SHP77 treated with DMSO at 0.1 percent for 48 hours (cell line): ENCODE results near the gene HSF2.
A peak's percentile ranks its signal among the peaks of the same experiment; 100 is the strongest.
"Not testable (repeated sequence)": the region's sequence is repeated elsewhere in the genome, so short reads cannot be mapped to it uniquely, and the experiment has no call there.

ENCODE experiments used
- DNase-seq: peaks from one replicate; lab custom pipeline; 2025; lab: John Stamatoyannopoulos, UW

The HSF2 gene

GRCh38 chr6:122454673-122455072 lies 55.2 kb downstream of the HSF2 start:
- DNase-seq = no peak

DNA sequence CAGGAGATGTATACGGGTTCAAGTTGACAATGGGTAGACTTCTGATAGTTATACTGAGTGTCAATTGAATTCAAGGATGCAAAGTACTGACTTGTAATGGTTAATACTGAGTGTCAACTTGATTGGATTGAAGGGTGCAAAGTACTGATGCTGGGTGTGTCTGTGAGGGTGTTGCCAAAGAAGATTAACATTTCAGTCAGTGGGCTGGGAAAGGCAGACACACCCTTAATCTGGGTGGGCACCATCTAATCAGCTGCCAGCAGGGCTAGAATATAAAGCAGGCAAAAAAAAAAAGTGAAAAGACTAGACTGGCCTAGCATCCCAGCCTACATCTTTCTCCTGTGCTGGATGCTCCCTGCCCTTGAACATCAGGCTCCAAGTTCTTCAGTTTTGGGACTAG lies 55.7 kb downstream of the HSF2 start:
- not testable (repeated sequence) for DNase-seq

DNA sequence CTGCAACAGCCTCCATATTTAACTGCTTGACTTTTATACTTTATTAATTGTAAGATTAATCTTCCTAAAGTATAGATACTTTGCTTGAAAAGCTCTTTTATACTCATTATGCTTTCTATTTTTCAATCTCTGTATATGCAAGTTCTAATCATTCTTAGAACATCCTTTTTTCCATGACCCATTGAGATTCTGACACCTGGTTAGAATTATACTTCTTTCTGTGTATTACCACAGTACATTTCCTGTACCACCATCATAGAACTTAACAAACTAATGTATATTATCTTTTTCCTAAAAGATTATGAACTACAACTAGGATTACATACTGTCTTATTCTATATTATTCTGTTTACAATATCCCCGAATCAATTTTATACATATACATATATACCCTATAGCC lies 58.6 kb downstream of the HSF2 start:
- no peak for DNase-seq

DNA sequence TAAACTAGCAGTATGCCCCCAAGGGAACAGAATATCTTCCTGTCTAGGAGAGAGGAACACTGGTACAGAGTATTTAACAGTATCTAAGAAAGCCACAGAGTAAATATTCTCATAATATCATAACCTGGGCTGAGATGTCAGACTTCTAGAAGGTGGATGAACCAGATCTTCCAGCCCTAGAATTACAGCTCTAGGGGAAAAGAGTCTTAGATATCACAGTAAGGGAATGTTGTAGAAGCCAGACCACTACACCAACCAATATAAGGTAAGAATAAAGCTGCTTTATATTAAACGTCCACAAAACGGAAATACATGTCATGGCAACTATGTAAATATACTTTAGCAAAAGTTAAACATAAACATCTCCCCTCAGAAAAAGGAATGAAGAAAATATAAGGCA lies 59.8 kb downstream of the HSF2 start:
- DNase-seq = no peak

DNA sequence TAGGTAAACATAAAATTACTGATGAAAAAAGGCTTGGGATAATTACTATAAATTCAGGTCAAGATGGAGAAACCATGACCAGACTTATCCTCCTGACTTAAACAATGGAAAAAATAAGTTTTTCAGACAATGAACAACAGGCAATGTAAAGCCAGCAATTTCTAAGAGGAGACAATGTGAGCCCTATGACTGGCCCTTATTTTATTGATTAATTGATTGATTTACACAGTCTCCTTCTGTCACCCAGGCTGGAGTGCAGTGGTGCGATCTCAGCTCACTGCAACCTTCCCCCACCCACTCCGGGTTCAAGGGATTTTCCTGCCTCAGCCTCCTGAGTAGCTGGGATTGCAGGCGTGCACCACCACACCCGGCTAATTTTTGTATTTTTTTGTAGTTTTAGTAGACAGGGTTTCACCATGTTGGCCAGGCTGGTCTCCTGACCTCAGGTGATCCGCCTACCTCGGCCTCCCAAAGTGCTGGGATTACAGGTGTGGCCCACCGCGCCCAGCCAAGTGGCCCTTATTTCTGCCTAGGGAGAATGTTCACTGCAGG lies 60.5 kb downstream of the HSF2 start:
- not testable (repeated sequence) for DNase-seq

- DNase-seq = no peak
Measured at GRCh38 chr6:122461885-122462284, 62.4 kb downstream of the HSF2 start.

DNA sequence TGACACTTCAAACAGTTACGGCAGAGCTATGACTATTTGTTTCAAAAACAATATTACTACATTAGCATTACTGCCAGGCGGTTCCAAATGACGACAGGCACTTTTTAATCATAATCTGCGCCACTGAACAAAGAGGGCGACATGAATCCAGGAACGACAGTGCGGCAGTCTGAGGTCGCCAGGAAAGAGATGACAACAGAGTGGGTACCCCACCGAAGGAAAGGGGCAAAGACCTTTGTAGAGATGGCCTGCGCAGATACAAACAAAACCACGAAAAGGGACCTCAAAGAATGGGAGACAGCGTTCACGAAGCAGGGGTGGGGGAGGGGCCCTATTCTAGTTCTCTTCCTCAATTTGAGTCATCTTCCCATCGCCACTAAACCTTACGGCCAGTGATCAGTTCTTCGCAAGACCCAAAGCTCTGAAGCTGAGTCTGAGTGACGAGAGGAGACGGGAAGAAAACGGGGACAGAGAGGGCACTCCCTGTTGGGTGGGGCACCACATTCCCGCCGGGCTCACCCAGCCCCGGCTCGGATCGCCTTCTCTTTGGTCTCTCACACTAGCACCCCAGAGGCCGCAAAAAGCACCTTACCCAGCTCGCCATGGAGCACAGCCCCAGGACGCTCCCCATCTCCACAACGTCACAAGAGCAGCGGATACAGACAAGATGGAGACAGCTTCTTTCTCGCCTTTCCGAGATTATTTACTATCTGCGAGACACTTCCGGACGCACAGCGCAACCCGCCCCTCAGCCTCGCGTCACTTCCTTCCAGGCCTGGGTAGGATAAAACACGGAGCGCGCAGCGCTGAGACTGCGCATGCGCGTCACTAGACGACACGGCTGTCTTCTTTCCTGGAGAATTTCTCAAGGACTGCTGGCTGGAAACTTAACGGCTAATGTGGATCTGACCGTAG lies 71.9 kb downstream of the HSF2 start, which contains the start of gene SERINC1:
Gene SERINC1, minus strand, starts transcription at position 701 of the 915 bp plus-strand sequence. Its CDS starts 70 bp downstream, at position 631.
- peak; percentile 86 for DNase-seq

DNA sequence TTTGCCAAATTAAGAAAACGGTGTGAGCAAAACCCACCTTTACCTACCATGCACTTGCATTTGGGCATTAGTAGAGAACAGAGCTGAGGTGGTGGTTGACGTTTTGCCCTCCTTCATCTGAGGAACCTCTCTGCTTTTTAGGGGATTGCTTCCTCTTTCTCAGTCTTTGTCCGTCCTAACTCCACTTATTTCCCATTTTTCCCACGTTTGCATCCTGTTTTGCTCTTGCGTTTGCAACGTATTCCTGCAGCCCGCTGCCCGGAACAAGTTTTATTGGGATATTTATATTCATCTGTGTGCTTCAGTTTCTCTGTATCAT lies 72.5 kb downstream of the HSF2 start:
- DNase-seq = no peak

DNA sequence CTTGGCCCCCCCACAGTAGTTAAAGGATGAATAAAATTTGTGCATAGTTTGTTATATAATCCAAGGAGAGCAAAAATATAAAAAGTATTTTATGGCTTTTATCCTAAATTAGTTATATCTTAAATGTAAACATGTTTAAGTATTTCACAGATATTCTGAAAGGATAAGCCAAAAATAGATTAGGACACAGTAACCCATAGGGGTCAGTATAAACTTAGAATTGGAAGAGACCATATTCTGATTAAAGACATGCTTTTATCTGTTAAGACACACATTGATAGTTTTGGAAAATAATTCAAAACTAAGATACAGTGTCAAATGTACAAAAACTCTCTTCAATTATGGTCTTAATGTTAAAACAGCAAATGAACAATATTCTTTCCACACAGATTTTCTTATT lies 76.7 kb downstream of the HSF2 start:
- DNase-seq = peak; percentile 8

DNA sequence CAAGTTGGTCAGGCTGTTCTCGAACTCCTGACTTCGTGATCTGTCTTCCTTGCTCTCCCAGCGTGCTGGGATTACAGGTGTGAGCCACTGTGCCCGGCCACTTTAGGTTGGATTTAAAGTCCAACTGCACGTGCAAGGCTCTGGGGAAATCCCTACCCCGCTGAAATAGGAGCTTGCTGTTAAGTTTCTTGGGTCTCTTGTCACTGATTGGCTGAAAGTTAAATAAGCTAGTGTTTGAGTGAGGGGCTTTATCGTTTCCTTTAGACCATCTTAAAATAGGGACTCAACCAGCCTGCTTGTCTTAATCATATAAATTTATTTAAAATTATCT lies 83.3 kb downstream of the HSF2 start:
- no peak for DNase-seq
